ENCODE results near the gene TAF15. TPM values are rescaled to one million over a fixed set of nuclear protein-coding genes. Genes with fewer than 3 reads are reported as not detected.

The TAF15 gene
- total RNA-seq, 1 donor from 2014 or later = 243 TPM

- H3K9me3 Mint-ChIP-seq = no peaks in the 10 kb centered on the region
- no peak for TF ChIP-seq CTCF (IDR thresholded peaks at IDR 0.05)
- POLR2A ChIA-PET = interaction anchor here (1.6 kb wide), 1 partner anchor 21 kb away, joined by 4 read pairs; no protein-coding TSS in a partner anchor
- peaks cover 6% of the 10 kb centered on the region for H3K27me3 Mint-ChIP-seq
- ATAC-seq (ENCODE audit: low read depth) = no peak
- DNase-seq = no peak
- no peaks in the 10 kb centered on the region for H3K36me3 Mint-ChIP-seq (ENCODE audit: low read depth)
- intact Hi-C loops (cut with micrococcal nuclease) = no loop called here
- H3K4me3 Mint-ChIP-seq = no peak overlapping the region
- no peaks in the 10 kb centered on the region for H3K4me1 Mint-ChIP-seq
- CTCF ChIA-PET = interaction anchor here (0.7 kb wide), 1 partner anchor 21 kb away, joined by 3 read pairs; no protein-coding TSS in a partner anchor
- H3K27ac Mint-ChIP-seq = no peak overlapping the region
These were observed 24.4 kb upstream of the TAF15 start for GRCh38 chr17:35784895-35785294.

GRCh38 chr17:35786941-35787432, 22.3 kb upstream of the TAF15 start:
- TF ChIP-seq CTCF (IDR thresholded peaks at IDR 0.05) = no peak
- ChIA-PET CTCF (no interaction called here), POLR2A (no interaction called here)
- Mint-ChIP-seq H3K9me3 (no peaks in the 10 kb centered on the region), H3K27ac (no peak overlapping the region), H3K4me1 (no peaks in the 10 kb centered on the region), H3K4me3 (no peak overlapping the region), H3K27me3 (peaks cover 19% of the 10 kb centered on the region), H3K36me3 (ENCODE audit: low read depth) (no peaks in the 10 kb centered on the region)
- ATAC-seq (ENCODE audit: low read depth) (no peak), DNase-seq (no peak)
- intact Hi-C loops (cut with micrococcal nuclease) = no loop called here

GRCh38 chr17:35788477-35789368, 20.6 kb upstream of the TAF15 start:
- no peaks in the 10 kb centered on the region for H3K36me3 Mint-ChIP-seq (ENCODE audit: low read depth)
- TF ChIP-seq CTCF (IDR thresholded peaks at IDR 0.05) = no peak
- DNase-seq (no peak), ATAC-seq (ENCODE audit: low read depth) (no peak)
- H3K4me3 Mint-ChIP-seq = no peak overlapping the region
- no peak overlapping the region for H3K27ac Mint-ChIP-seq
- intact Hi-C loops (cut with micrococcal nuclease) = no loop called here
- CTCF ChIA-PET = interaction anchor here (1.3 to 1.7 kb wide), 2 partner anchors 20 to 25 kb away, joined by 3 to 6 read pairs; no protein-coding TSS in a partner anchor
- POLR2A ChIA-PET = interaction anchor here (1.9 kb wide), 1 partner anchor 20 kb away, joined by 6 read pairs; the partner anchor contains the start of gene TAF15
- H3K4me1 Mint-ChIP-seq = no peaks in the 10 kb centered on the region
- peaks cover 31% of the 10 kb centered on the region for H3K27me3 Mint-ChIP-seq
- H3K9me3 Mint-ChIP-seq = no peaks in the 10 kb centered on the region

- intact Hi-C loops (cut with micrococcal nuclease) = no loop called here
- DNase-seq = no peak
- ChIA-PET CTCF (no interaction called here), POLR2A (interaction anchor here (1.9 kb wide), 1 partner anchor 18 kb away, joined by 5 read pairs; the partner anchor contains the start of gene TAF15)
- TF ChIP-seq CTCF (IDR thresholded peaks at IDR 0.05) = no peak
- Mint-ChIP-seq H3K9me3 (no peaks in the 10 kb centered on the region), H3K27ac (no peak overlapping the region), H3K36me3 (ENCODE audit: low read depth) (no peaks in the 10 kb centered on the region), H3K4me3 (no peak overlapping the region), H3K27me3 (peaks cover 39% of the 10 kb centered on the region), H3K4me1 (peaks cover 10% of the 10 kb centered on the region)
- no peak for ATAC-seq (ENCODE audit: low read depth)
These were observed 18.4 kb upstream of the TAF15 start for GRCh38 chr17:35790841-35791240.

- ChIA-PET CTCF (no interaction called here), POLR2A (interaction anchor here (0.7 to 1.9 kb wide), 2 partner anchors 17 to 28 kb away, joined by 3 to 5 read pairs; partner anchors contain the start of gene TAF15)
- intact Hi-C loops (cut with micrococcal nuclease) = no loop called here
- Mint-ChIP-seq H3K9me3 (no peaks in the 10 kb centered on the region), H3K27me3 (peaks cover 44% of the 10 kb centered on the region), H3K4me3 (no peak overlapping the region), H3K27ac (no peak overlapping the region), H3K36me3 (ENCODE audit: low read depth) (no peaks in the 10 kb centered on the region), H3K4me1 (peaks cover 16% of the 10 kb centered on the region)
- TF ChIP-seq CTCF (IDR thresholded peaks at IDR 0.05) = no peak
- ATAC-seq (ENCODE audit: low read depth) = no peak
- DNase-seq = no peak
These were observed 17.5 kb upstream of the TAF15 start for GRCh38 chr17:35791681-35792350.
